Esophagus squamous epithelium (tissue), 5 donors: ENCODE measurements around the gene FADS3. TPM values are rescaled to one million over a fixed set of nuclear protein-coding genes. Genes with fewer than 3 reads are reported as not detected.

Experiments
- DNase-seq: peaks from one replicate; lab custom pipeline; 2025; lab: John Stamatoyannopoulos, UW
- H3K27ac ChIP-seq, 4 donors: fragments of 200-600 bp; sonication (generic); one replicate each; pipeline ENCODE4 v1.5.1; 2016 to 2019; ENCODE audit warnings: mild to moderate bottlenecking in 1 of 4
- H3K27me3 ChIP-seq, 4 donors: fragments of 200-600 bp; sonication (generic); 1 replicate in 3 of 4; 2 replicates in 1 of 4; pipeline versions ENCODE4 v1.5.1 to v1.6.0; 2017 to 2021; ENCODE audit warnings: antibody characterized with exemption in 1 of 4
- H3K36me3 ChIP-seq, 3 donors: fragments of 200-600 bp; sonication (generic); one replicate each; pipeline ENCODE4 v1.5.1; 2016 to 2019
- H3K4me1 ChIP-seq, 3 donors: fragments of 200-600 bp; sonication (generic); one replicate each; pipeline ENCODE4 v1.5.1; 2017 to 2019
- H3K4me3 ChIP-seq, 4 donors: fragments of 200-600 bp; sonication (generic); 1 replicate in 3 of 4; 2 replicates in 1 of 4; pipeline ENCODE4 v1.5.1; 2016 to 2019; ENCODE audit warnings: mild to moderate bottlenecking in 2 of 4, moderate library complexity in 1 of 4
- H3K9me3 ChIP-seq, 3 donors: fragments of 200-600 bp; sonication (generic); one replicate each; pipeline ENCODE4 v1.5.1; 2016 to 2019
- POLR2A ChIP-seq, 4 donors: fragments of 450-650 bp; IDR thresholded peaks; one replicate each; pipeline ENCODE4 v1.6.1; 2017; ENCODE audit warnings: antibody characterized with exemption in 4 of 4, mild to moderate bottlenecking in 4 of 4, moderate library complexity in 3 of 4
- WGBS, 2 donors: methylation state at CpG; one replicate each; pipeline ENCODE4 v1.1.5; 2018; 5-methylcytosine and 5-hydroxymethylcytosine counted together
- intact Hi-C: fragments of 100-400 bp; cut with DNase I; formaldehyde crosslinking; loops from one replicate; pipeline ENCODE4 v1.15.0; 2022
- total RNA-seq, 4 donors: library from RNA; depleted of rRNA; stranded (reverse); fragments of >200 nt; gene quantifications; one replicate each; pipeline ENCODE4 v1.1.0, GENCODE V29; 2016
- TF ChIP-seq, protein P1 (sequence below), 6 experiments: fragments of 450-650 bp in 4 of 6; fragments of 200-600 bp in 2 of 6; sonication (generic) in 2 of 6; IDR thresholded peaks; one replicate each; pipeline ENCODE4 v1.5.1; 2016 to 2019; ENCODE audit warnings: antibody characterized with exemption in 6 of 6, mild to moderate bottlenecking in 4 of 6, moderate library complexity in 4 of 6
- donor health status: DM: yes; HTN: yes; CAD: no.

The FADS3 gene
- total RNA-seq, 4 donors from 2014 or later: 6.1 to 16.0 (median 7.1) TPM

DNA sequence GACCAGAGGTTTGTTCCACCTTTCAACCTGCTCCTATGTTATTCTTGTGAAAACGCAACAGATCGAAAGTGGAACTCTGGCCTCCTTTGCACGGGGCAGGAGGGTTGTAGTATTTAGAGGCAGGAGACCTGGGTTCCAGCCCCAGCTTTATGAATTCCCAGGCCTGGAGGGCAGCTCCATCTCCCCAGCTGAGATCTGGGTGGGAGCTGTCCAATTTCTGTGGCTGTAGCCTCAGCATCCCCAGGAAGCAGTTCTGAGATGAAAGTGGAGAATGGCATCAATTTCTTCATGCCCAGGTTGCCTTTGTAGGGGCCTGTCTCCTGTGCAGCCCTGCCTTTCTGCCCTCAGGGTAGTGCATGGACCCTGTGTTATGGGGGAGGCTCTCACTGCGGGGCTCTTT lies 59.1 kb downstream of the FADS3 start:
- Histone ChIP-seq H3K4me1 (peaks cover 17 to 63% (median 25%) of the 10 kb centered on the region in 3 donors), H3K4me3 (no peak overlapping the region), H3K9me3 (no peaks in the 10 kb centered on the region), H3K27me3 (peaks cover 0 to 31% (median 3%) of the 10 kb centered on the region in 4 donors), H3K36me3 (no peaks in the 10 kb centered on the region), H3K27ac (no peak overlapping the region)
- intact Hi-C loops: no loop called here
- DNase-seq: no peak
- 60% methylated on average over 3 of the region's 4 CpGs; no CpG with 5 or more reads in 1 of the 2 donors for WGBS, 2 donors
- TF ChIP-seq, protein P1, sequence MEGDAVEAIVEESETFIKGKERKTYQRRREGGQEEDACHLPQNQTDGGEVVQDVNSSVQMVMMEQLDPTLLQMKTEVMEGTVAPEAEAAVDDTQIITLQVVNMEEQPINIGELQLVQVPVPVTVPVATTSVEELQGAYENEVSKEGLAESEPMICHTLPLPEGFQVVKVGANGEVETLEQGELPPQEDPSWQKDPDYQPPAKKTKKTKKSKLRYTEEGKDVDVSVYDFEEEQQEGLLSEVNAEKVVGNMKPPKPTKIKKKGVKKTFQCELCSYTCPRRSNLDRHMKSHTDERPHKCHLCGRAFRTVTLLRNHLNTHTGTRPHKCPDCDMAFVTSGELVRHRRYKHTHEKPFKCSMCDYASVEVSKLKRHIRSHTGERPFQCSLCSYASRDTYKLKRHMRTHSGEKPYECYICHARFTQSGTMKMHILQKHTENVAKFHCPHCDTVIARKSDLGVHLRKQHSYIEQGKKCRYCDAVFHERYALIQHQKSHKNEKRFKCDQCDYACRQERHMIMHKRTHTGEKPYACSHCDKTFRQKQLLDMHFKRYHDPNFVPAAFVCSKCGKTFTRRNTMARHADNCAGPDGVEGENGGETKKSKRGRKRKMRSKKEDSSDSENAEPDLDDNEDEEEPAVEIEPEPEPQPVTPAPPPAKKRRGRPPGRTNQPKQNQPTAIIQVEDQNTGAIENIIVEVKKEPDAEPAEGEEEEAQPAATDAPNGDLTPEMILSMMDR (IDR thresholded peaks at IDR 0.05): no peak
- TF ChIP-seq POLR2A (IDR thresholded peaks at IDR 0.05): no peak

DNA sequence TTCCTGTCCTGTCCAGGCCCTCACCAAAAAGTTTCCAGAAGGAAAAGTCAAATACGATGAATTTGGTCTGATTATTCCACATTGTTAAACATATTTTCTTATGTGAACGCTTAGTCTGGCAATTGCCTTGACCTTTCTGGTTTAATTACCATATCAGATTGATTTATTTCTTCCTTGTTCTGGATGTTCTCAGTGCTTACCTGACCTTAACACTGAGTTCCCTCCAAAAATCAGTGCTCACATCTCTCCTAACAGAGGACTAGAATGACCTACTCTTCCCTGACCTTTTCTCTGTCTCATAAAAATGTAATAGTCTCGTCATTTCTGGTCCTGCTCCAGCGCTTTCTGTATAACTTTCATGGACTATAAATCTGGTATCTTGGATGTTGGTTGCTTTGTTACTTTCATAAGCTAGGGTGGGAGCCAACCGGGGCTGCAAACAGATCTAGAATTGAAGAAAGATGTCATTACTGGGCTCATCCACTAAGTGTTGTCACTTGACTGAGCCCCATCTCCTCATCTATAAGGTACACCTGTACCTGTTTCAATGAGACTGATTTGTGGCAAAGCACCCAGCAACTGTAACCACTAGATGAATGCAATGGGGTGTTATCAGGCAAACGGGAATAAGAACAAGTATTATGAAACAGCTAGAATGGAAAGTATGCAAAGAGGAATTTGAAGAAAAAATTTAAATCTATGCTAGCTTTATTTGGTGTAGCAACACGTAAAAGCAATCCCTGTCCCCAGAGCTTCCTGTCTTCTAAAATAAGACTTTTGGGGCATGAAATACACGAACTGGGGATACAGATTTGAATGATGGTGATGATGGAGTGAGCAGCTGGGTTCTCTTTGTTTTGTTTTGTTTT lies 60.9 kb downstream of the FADS3 start:
- no peak for DNase-seq
- Histone ChIP-seq H3K27ac (peak overlapping the region in 3 of 4 donors; percentile 29 to 85 (median 74)), H3K4me1 (peaks cover 17 to 69% (median 27%) of the 10 kb centered on the region in 3 donors), H3K36me3 (no peaks in the 10 kb centered on the region), H3K4me3 (no peak overlapping the region), H3K27me3 (peaks cover 0 to 39% (median 3%) of the 10 kb centered on the region in 4 donors), H3K9me3 (no peaks in the 10 kb centered on the region)
- WGBS, 2 donors: 54 to 58% methylated on average over 8 of the region's 8 CpGs
- TF ChIP-seq POLR2A (IDR thresholded peaks at IDR 0.05): no peak
- TF ChIP-seq, protein P1 (IDR thresholded peaks at IDR 0.05): no peak
- intact Hi-C loops: no loop called here

DNA sequence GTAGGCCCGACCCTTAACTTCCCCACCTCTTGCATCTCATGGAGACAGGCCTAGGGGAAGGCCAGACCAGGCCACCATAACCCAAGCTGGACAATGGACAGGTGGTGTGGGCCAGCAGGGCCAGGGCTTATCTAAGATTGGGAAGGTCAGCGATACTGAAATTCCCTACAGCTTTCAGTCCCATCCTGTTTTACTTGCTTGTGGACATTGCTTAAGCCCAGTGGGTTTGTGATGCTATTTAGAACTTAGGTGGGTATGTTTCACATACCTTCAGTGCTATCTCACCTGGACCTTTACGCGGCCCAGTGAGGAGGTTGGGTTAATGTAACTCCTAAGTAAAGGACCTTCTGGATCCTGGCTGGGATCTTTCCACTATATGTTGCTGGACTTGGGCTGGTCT lies 61.5 kb downstream of the FADS3 start:
- peaks cover 17 to 62% (median 25%) of the 10 kb centered on the region in 3 donors for H3K4me1 ChIP-seq
- intact Hi-C loops: no loop called here
- no peak overlapping the region for H3K4me3 ChIP-seq
- peak overlapping the region in 3 of 4 donors; percentile 39 to 85 (median 58) for H3K27ac ChIP-seq
- no peaks in the 10 kb centered on the region for H3K36me3 ChIP-seq
- H3K9me3 ChIP-seq: no peaks in the 10 kb centered on the region
- TF ChIP-seq, protein P1 (IDR thresholded peaks at IDR 0.05): no peak
- DNase-seq: no peak
- 83 to 89% methylated on average over 3 to 4 of the region's 4 CpGs for WGBS, 2 donors
- peaks cover 0 to 39% (median 3%) of the 10 kb centered on the region in 4 donors for H3K27me3 ChIP-seq

DNA sequence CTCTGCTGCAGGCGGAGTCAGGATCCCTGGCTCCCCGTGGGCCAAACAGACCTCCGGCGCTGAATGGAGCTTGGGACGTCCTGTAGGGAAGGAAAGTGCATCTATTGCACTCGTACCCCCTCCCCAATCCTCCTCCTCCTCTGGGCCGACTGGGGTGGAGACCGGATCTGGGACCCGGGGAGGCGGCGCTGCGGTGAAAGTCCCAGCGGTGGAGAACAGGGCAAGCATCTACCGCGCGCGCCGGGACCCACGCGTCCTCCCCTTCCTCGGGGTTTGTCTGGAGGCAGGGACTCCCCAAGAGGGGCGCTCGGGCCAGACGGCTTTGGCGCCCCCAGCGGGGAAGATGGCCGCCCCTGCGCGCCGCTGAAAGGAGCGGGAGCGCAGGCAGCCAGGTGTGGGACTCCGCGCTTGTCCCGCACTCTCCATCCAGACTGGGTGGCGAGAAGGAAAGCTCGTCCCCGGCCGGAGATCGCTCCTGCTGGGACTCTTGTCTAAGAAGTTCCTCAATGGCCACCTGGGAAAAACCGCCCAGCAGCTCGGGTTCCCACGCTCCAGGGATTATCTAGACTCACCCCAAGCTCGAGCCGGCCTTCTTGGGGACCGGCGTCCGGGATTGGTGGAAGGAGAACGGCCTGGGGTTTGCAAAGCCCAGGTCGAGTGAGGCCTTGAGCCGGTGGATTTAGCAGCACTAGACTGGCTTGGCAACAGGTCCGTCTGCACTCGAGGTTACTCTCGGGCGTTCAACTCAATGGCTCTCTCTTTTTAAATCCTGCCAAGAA lies 62.5 kb downstream of the FADS3 start:
- H3K27me3 ChIP-seq: peaks cover 0 to 39% (median 3%) of the 10 kb centered on the region in 4 donors
- DNase-seq: no peak

More for the DNA sequence above, 62.5 kb downstream of the FADS3 start:
- Histone ChIP-seq H3K36me3 (no peaks in the 10 kb centered on the region), H3K27ac (peak overlapping the region; percentile 52 to 85 (median 66)), H3K9me3 (no peaks in the 10 kb centered on the region), H3K4me3 (peak overlapping the region; percentile 13 to 68 (median 52)), H3K4me1 (peaks cover 13 to 52% (median 21%) of the 10 kb centered on the region in 3 donors)
- intact Hi-C loops: no loop called here
- 6 to 38% methylated on average over 4 to 26 of the region's 55 CpGs for WGBS, 2 donors
- no peak for TF ChIP-seq POLR2A (IDR thresholded peaks at IDR 0.05)
- TF ChIP-seq, protein P1 (IDR thresholded peaks at IDR 0.05): peak in 2 of 6 experiments; percentile 24 to 34
